ENCODE results near the gene IQGAP2.

GRCh38 chr5:76473009-76473336, 69.9 kb downstream of the IQGAP2 start:
- no peak for TF ChIP-seq CTCF (IDR thresholded peaks at IDR 0.05)
- TF ChIP-seq POLR2AphosphoS5 (IDR thresholded peaks at IDR 0.05; ENCODE audit: low read depth, low read length): no peak
- TF ChIP-seq SIN3A (IDR thresholded peaks at IDR 0.05; ENCODE audit: borderline replicate concordance, insufficient read depth, low read depth, low read length): no peak
